HEK293 (cell line): ENCODE measurements around the gene IRF8.

Experiments used
- CTCF ChIA-PET: fragments of 350-600 bp; formaldehyde crosslinking; extraction: SDS; loops from one replicate; lab custom pipeline; 2021; ENCODE audit warnings: antibody characterized with exemption; lab: Yijun Ruan, JAX
- POLR2A ChIA-PET: fragments of 300-600 bp; formaldehyde crosslinking; extraction: SDS; loops from one replicate; lab custom pipeline; 2020; ENCODE audit warnings: antibody characterized with exemption, inconsistent platforms; lab: Yijun Ruan, JAX
- H3K27ac ChIP-seq: fragments of 200-500 bp; sonication (Bioruptor generic); 2 replicates; pipeline ENCODE4 v1.5.1; 2014; ENCODE audit warnings: low read depth, low read length, control low read depth, inconsistent platforms; ENCODE audit errors: extremely low read depth
- H3K36me3 ChIP-seq, 2 experiments: fragments of 200-500 bp in 1 of 2; sonication (Bioruptor generic) in 1 of 2; 1 replicate in 1 of 2; 2 replicates in 1 of 2; pipeline ENCODE4 v1.5.1; 2014 to 2017; ENCODE audit warnings: inconsistent platforms in 2 of 2, low read length in 2 of 2; ENCODE audit not compliant: control insufficient read depth in 2 of 2, insufficient read depth in 1 of 2
- H3K4me1 ChIP-seq: fragments of 200-500 bp; sonication (Bioruptor generic); 2 replicates; pipeline ENCODE4 v1.5.1; 2014; ENCODE audit warnings: mild to moderate bottlenecking, low read length, inconsistent platforms; ENCODE audit not compliant: control insufficient read depth, insufficient read depth
- H3K4me3 ChIP-seq: 2 replicates; pipeline ENCODE4 v1.5.1; 2011; ENCODE audit warnings: low read depth, mild to moderate bottlenecking, control low read depth, low read length, moderate library complexity
- H3K9me3 ChIP-seq: fragments of 200-500 bp; sonication (Bioruptor generic); 2 replicates; pipeline ENCODE4 v1.5.1; 2014; ENCODE audit warnings: low read depth, low read length, inconsistent platforms; ENCODE audit not compliant: control insufficient read depth, insufficient read depth
- GLI4 ChIP-seq: fragments of 450-650 bp; formaldehyde crosslinking; IDR thresholded peaks from 2 replicates; pipeline ENCODE4 v1.5.1; 2016; ENCODE audit warnings: missing biosample characterization, missing genetic modification characterization
- HIC1 ChIP-seq: fragments of 450-650 bp; formaldehyde crosslinking; IDR thresholded peaks from 2 replicates; pipeline ENCODE4 v1.5.1; 2016; ENCODE audit warnings: missing biosample characterization, missing genetic modification characterization
- PRDM4 ChIP-seq: fragments of 450-650 bp; formaldehyde crosslinking; IDR thresholded peaks from 2 replicates; pipeline ENCODE4 v1.5.1; 2017; ENCODE audit warnings: missing biosample characterization, missing genetic modification characterization
- PRDM6 ChIP-seq: fragments of 450-650 bp; formaldehyde crosslinking; IDR thresholded peaks from 2 replicates; pipeline ENCODE4 v1.5.1; 2017; ENCODE audit warnings: missing biosample characterization, missing genetic modification characterization
- SALL2 ChIP-seq: fragments of 450-650 bp; formaldehyde crosslinking; IDR thresholded peaks from 2 replicates; pipeline ENCODE4 v1.5.0; 2017; ENCODE audit warnings: missing biosample characterization, mild to moderate bottlenecking, missing genetic modification characterization, borderline replicate concordance
- SCRT2 ChIP-seq: fragments of 450-650 bp; formaldehyde crosslinking; IDR thresholded peaks from 2 replicates; pipeline ENCODE4 v1.5.1; 2016; ENCODE audit warnings: missing biosample characterization, missing genetic modification characterization
- SP7 ChIP-seq: fragments of 450-650 bp; formaldehyde crosslinking; IDR thresholded peaks from 2 replicates; pipeline ENCODE4 v1.5.1; 2016; ENCODE audit warnings: missing biosample characterization, missing genetic modification characterization
- ZNF157 ChIP-seq: fragments of 450-650 bp; formaldehyde crosslinking; IDR thresholded peaks from 2 replicates; pipeline ENCODE4 v1.5.1; 2016; ENCODE audit warnings: missing biosample characterization, missing genetic modification characterization
- ZNF223 ChIP-seq: fragments of 450-650 bp; formaldehyde crosslinking; IDR thresholded peaks from 2 replicates; pipeline ENCODE4 v1.5.1; 2016; ENCODE audit warnings: missing biosample characterization, missing genetic modification characterization
- ZNF350 ChIP-seq: fragments of 450-650 bp; formaldehyde crosslinking; IDR thresholded peaks from 2 replicates; pipeline ENCODE4 v1.5.0; 2017; ENCODE audit warnings: missing biosample characterization, mild to moderate bottlenecking, missing genetic modification characterization
- ZNF362 ChIP-seq: fragments of 450-650 bp; formaldehyde crosslinking; IDR thresholded peaks from 2 replicates; pipeline ENCODE4 v1.5.1; 2016; ENCODE audit warnings: missing biosample characterization, missing genetic modification characterization
- ZNF366 ChIP-seq: fragments of 450-650 bp; formaldehyde crosslinking; conservative IDR thresholded peaks from 2 replicates; pipeline ENCODE4 v1.5.1; 2016; ENCODE audit warnings: missing biosample characterization, missing genetic modification characterization
- ZNF37A ChIP-seq: fragments of 450-650 bp; IDR thresholded peaks from 2 replicates; pipeline ENCODE4 v1.5.1; 2018; ENCODE audit warnings: missing biosample characterization, missing genetic modification characterization
- ZNF404 ChIP-seq: fragments of 450-650 bp; formaldehyde crosslinking; IDR thresholded peaks from 2 replicates; pipeline ENCODE4 v1.5.1; 2017; ENCODE audit warnings: missing biosample characterization, missing genetic modification characterization
- ZNF433 ChIP-seq: fragments of 450-650 bp; formaldehyde crosslinking; IDR thresholded peaks from 2 replicates; pipeline ENCODE4 v1.5.1; 2016; ENCODE audit warnings: missing biosample characterization, missing genetic modification characterization, low read depth
- ZNF580 ChIP-seq: fragments of 450-650 bp; formaldehyde crosslinking; IDR thresholded peaks from 2 replicates; pipeline ENCODE4 v1.5.1; 2016; ENCODE audit warnings: missing biosample characterization, missing genetic modification characterization
- ZNF596 ChIP-seq: fragments of 450-650 bp; IDR thresholded peaks from 2 replicates; pipeline ENCODE4 v1.5.0; 2018; ENCODE audit warnings: missing biosample characterization, mild to moderate bottlenecking, missing genetic modification characterization, moderate library complexity
- ZNF624 ChIP-seq: fragments of 450-650 bp; formaldehyde crosslinking; IDR thresholded peaks from 2 replicates; pipeline ENCODE4 v1.5.1; 2017; ENCODE audit warnings: missing biosample characterization, missing genetic modification characterization
- ZNF777 ChIP-seq: fragments of 450-650 bp; formaldehyde crosslinking; IDR thresholded peaks from 2 replicates; pipeline ENCODE4 v1.5.1; 2017; ENCODE audit warnings: missing biosample characterization, missing genetic modification characterization, borderline replicate concordance
- ZNF843 ChIP-seq: fragments of 450-650 bp; formaldehyde crosslinking; IDR thresholded peaks from 2 replicates; pipeline ENCODE4 v1.5.1; 2016; ENCODE audit warnings: missing biosample characterization, missing genetic modification characterization
- ZSCAN23 ChIP-seq: fragments of 450-650 bp; formaldehyde crosslinking; IDR thresholded peaks from 2 replicates; pipeline ENCODE4 v1.5.1; 2016; ENCODE audit warnings: missing biosample characterization, missing genetic modification characterization
- ZXDB ChIP-seq: fragments of 450-650 bp; formaldehyde crosslinking; IDR thresholded peaks from 2 replicates; pipeline ENCODE4 v1.5.1; 2016; ENCODE audit warnings: missing biosample characterization, missing genetic modification characterization

Gene IRF8

GRCh38 chr16:85901110-85901509 lies 2.1 kb downstream of the IRF8 start (continued):
- TF ChIP-seq PRDM6 (tag by site-specific recombination) (no peak), PRDM4 (no peak), ZNF157 (tag by site-specific recombination) (no peak)

GRCh38 chr16:85901773-85902365 lies 2.9 kb downstream of the IRF8 start:
- Histone ChIP-seq H3K36me3 (peaks cover 0 to 32% of the 10 kb centered on the region in 2 experiments; a peak in 1 of 3 replicates), H3K4me3 (no peak overlapping the region), H3K4me1 (no peaks in the 10 kb centered on the region; the same call in 1 of the 2 replicates), H3K9me3 (no peaks in the 10 kb centered on the region), H3K27ac (no peak overlapping the region)
- TF ChIP-seq ZNF580 (tag by site-specific recombination) (no peak), ZXDB (tag by site-specific recombination) (no peak), HIC1 (tag by site-specific recombination) (no peak), ZNF37A (tag by site-specific recombination) (no peak), ZNF362 (tag by site-specific recombination) (no peak), SP7 (tag by site-specific recombination) (no peak), GLI4 (tag by site-specific recombination) (no peak), ZNF223 (no peak), ZSCAN23 (tag by site-specific recombination) (no peak), ZNF777 (tag by site-specific recombination) (no peak), SALL2 (no peak), ZNF350 (no peak), ZNF624 (tag by site-specific recombination) (no peak), SCRT2 (tag by site-specific recombination) (no peak), ZNF596 (no peak), ZNF433 (tag by site-specific recombination) (no peak), ZNF404 (tag by site-specific recombination) (no peak), ZNF843 (tag by site-specific recombination) (no peak), ZNF366 (no peak)
- ChIA-PET POLR2A (no interaction called here), CTCF (interaction anchor here (0.6 to 1.1 kb wide), 3 partner anchors 17 to 1798 kb away, joined by 3 to 4 read pairs (median 4); no protein-coding TSS in a partner anchor)
